Calu3 (cell line): ENCODE data around the gene RNF130. TPM values are rescaled to one million over a fixed set of nuclear protein-coding genes. Genes with fewer than 3 reads are reported as not detected.
A peak's percentile ranks its signal among the peaks of the same experiment; 100 is the strongest.

ENCODE experiments used
- BruUV-seq: library from RNA; stranded (reverse); fragments of 400-500 nt; replicated peaks from 2 replicates; lab custom pipeline; 2021; lab: Mats Ljungman, UMichigan
- CTCF ChIA-PET: fragments of 300-600 bp; sonication (Branson Sonifier 250); formaldehyde crosslinking; loops from one replicate; lab custom pipeline; 2022; ENCODE audit warnings: antibody characterized with exemption; lab: Charles Lee
- DNase-seq: peaks from one replicate; pipeline ENCODE4 v3.0.0; 2022
- H3K27ac Mint-ChIP-seq: one replicate; pipeline ENCODE4 v1.8.0; 2022; ENCODE audit warnings: mixed read lengths; ENCODE audit not compliant: unreplicated experiment
- H3K27me3 Mint-ChIP-seq: one replicate; pipeline ENCODE4 v1.8.0; 2022; ENCODE audit warnings: mixed read lengths; ENCODE audit not compliant: unreplicated experiment
- H3K36me3 Mint-ChIP-seq: one replicate; pipeline ENCODE4 v1.8.0; 2022; ENCODE audit warnings: mild to moderate bottlenecking, moderate library complexity, mixed read lengths; ENCODE audit not compliant: insufficient read depth, unreplicated experiment
- H3K4me1 Mint-ChIP-seq: one replicate; pipeline ENCODE4 v1.8.0; 2022; ENCODE audit warnings: mild to moderate bottlenecking, low read depth, mixed read lengths; ENCODE audit not compliant: unreplicated experiment
- H3K4me3 Mint-ChIP-seq: one replicate; pipeline ENCODE4 v1.8.0; 2022; ENCODE audit warnings: mild to moderate bottlenecking, low read depth, moderate library complexity, mixed read lengths; ENCODE audit not compliant: unreplicated experiment
- H3K9me3 Mint-ChIP-seq: one replicate; pipeline ENCODE4 v1.8.0; 2022; ENCODE audit warnings: low read depth, mixed read lengths; ENCODE audit not compliant: unreplicated experiment
- CTCF ChIP-seq: fragments of 200-600 bp; IDR thresholded peaks from one replicate; pipeline ENCODE4 v1.8.0; 2022; ENCODE audit warnings: antibody characterized with exemption; ENCODE audit not compliant: unreplicated experiment
- intact Hi-C: fragments of 100-400 bp; cut with micrococcal nuclease; formaldehyde crosslinking; loops from one replicate; pipeline ENCODE4 v1.10.0; 2022; ENCODE audit not compliant: unreplicated experiment
- total RNA-seq: library from RNA; stranded (reverse); gene quantifications from 2 replicates; pipeline ENCODE4 v1.2.3, GENCODE V29; 2022

RNF130 gene
- total RNA-seq, 1 experiment from 2014 or later: 34.0 TPM

GRCh38 chr5:180034564-180034963, 37.0 kb downstream of the RNF130 start:
- Mint-ChIP-seq H3K36me3 (no peaks in the 10 kb centered on the region), H3K27me3 (no peaks in the 10 kb centered on the region), H3K4me1 (no peaks in the 10 kb centered on the region), H3K27ac (no peak overlapping the region), H3K9me3 (peaks cover 5% of the 10 kb centered on the region), H3K4me3 (no peak overlapping the region)
- no TSS peak for BruUV-seq
- intact Hi-C loops: no loop called here
- CTCF ChIA-PET: no interaction called here
- DNase-seq: no peak
- no peak for TF ChIP-seq CTCF

- CTCF ChIA-PET: interaction anchor here (0.6 kb wide), 1 partner anchor 1023 kb away, joined by 4 read pairs; no protein-coding TSS in a partner anchor
- Mint-ChIP-seq H3K4me3 (no peak overlapping the region), H3K36me3 (no peaks in the 10 kb centered on the region), H3K9me3 (no peaks in the 10 kb centered on the region), H3K27ac (no peak overlapping the region), H3K4me1 (peaks cover 8% of the 10 kb centered on the region), H3K27me3 (no peaks in the 10 kb centered on the region)
- BruUV-seq: no TSS peak
- no peak for TF ChIP-seq CTCF
- DNase-seq: no peak
- intact Hi-C loops: no loop called here
Observed at GRCh38 chr5:180027459-180028089, 44.0 kb downstream of the RNF130 start.

GRCh38 chr5:180026734-180027458, 44.7 kb downstream of the RNF130 start:
- H3K9me3 Mint-ChIP-seq: no peaks in the 10 kb centered on the region
- no peak for DNase-seq
- H3K27ac Mint-ChIP-seq: no peak overlapping the region
- intact Hi-C loops: no loop called here
- H3K4me1 Mint-ChIP-seq: peaks cover 8% of the 10 kb centered on the region
- no TSS peak for BruUV-seq
- no peaks in the 10 kb centered on the region for H3K27me3 Mint-ChIP-seq
- no peak for TF ChIP-seq CTCF
- CTCF ChIA-PET: interaction anchor here (0.6 to 1.2 kb wide), 2 partner anchors 66 to 1023 kb away, joined by 3 to 4 read pairs; no protein-coding TSS in a partner anchor
- no peak overlapping the region for H3K4me3 Mint-ChIP-seq
- H3K36me3 Mint-ChIP-seq: no peaks in the 10 kb centered on the region

- TF ChIP-seq CTCF: no peak
- no TSS peak for BruUV-seq
- no peak overlapping the region for H3K4me3 Mint-ChIP-seq
- intact Hi-C loops: no loop called here
- peaks cover 8% of the 10 kb centered on the region for H3K4me1 Mint-ChIP-seq
- H3K9me3 Mint-ChIP-seq: no peaks in the 10 kb centered on the region
- CTCF ChIA-PET: interaction anchor here (1.2 kb wide), 1 partner anchor 67 kb away, joined by 3 read pairs; no protein-coding TSS in a partner anchor
- DNase-seq: peak; percentile 16
- H3K36me3 Mint-ChIP-seq: no peaks in the 10 kb centered on the region
- H3K27me3 Mint-ChIP-seq: no peaks in the 10 kb centered on the region
- no peak overlapping the region for H3K27ac Mint-ChIP-seq
Observed at GRCh38 chr5:180026320-180026719, 45.2 kb downstream of the RNF130 start.
